LNCaP clone FGC (cell line): Measurements from ENCODE around the gene IQUB.
"Not testable (repeated sequence)": the region's sequence is repeated elsewhere in the genome, so short reads cannot be mapped to it uniquely, and the experiment has no call there.

Experiments
- DNase-seq: peaks from one replicate; pipeline ENCODE4 v3.0.0-alpha.2; 2011; ENCODE audit warnings: low read depth
- H3K4me3 ChIP-seq: 2 replicates; pipeline ENCODE4 v1.5.1; 2011; ENCODE audit warnings: mild to moderate bottlenecking, low read depth, low read length, control low read depth
- CTCF ChIP-seq: IDR thresholded peaks from 2 replicates; pipeline ENCODE4 v1.5.1; 2012; ENCODE audit warnings: mild to moderate bottlenecking; ENCODE audit not compliant: control insufficient read depth, insufficient read depth; ENCODE audit errors: extremely low read depth

The IQUB gene

GRCh38 chr7:123485721-123486120 is 48.7 kb downstream of the IQUB start:
- TF ChIP-seq CTCF = no peak
- no peak overlapping the region for H3K4me3 ChIP-seq
- DNase-seq = no peak

GRCh38 chr7:123485187-123485586 is 49.2 kb downstream of the IQUB start:
- TF ChIP-seq CTCF = no peak
- H3K4me3 ChIP-seq = no peak overlapping the region
- DNase-seq = no peak

GRCh38 chr7:123484199-123484598 is 50.2 kb downstream of the IQUB start:
- no peak for TF ChIP-seq CTCF
- DNase-seq = no peak
- H3K4me3 ChIP-seq = no peak overlapping the region

- DNase-seq = no peak
- no peak for TF ChIP-seq CTCF
Measured at GRCh38 chr7:123480107-123480506, 54.3 kb downstream of the IQUB start.

GRCh38 chr7:123478056-123478455 is 56.3 kb downstream of the IQUB start:
- H3K4me3 ChIP-seq, DNase-seq: not testable (repeated sequence)

More at GRCh38 chr7:123480107-123480506, 54.3 kb downstream of the IQUB start:
- no peak overlapping the region for H3K4me3 ChIP-seq

- H3K4me3 ChIP-seq = no peak overlapping the region
- no peak for TF ChIP-seq CTCF
- DNase-seq = no peak
Measured at GRCh38 chr7:123472750-123473445, 61.5 kb downstream of the IQUB start.

- no peak overlapping the region for H3K4me3 ChIP-seq
- no peak for DNase-seq
- no peak for TF ChIP-seq CTCF
Measured at GRCh38 chr7:123472327-123472726, 62.1 kb downstream of the IQUB start.

GRCh38 chr7:123468303-123468702 is 66.1 kb downstream of the IQUB start:
- no peak for DNase-seq
- no peak for TF ChIP-seq CTCF
- no peak overlapping the region for H3K4me3 ChIP-seq
